GM23338 (cell line): ENCODE measurements around the gene PSMG4. TPM values are rescaled to one million over a fixed set of nuclear protein-coding genes. Genes with fewer than 3 reads are reported as not detected.

Source experiments
- ATAC-seq: fragments of 200-7000 bp; cut with Tn5 transposase; 3 replicates; pipeline ENCODE4 v1.9.1; 2020
- DNase-seq: peaks from one replicate; pipeline ENCODE4 v3.0.0-alpha.2; 2015; ENCODE audit warnings: low spot score
- H2AFZ ChIP-seq: fragments of 200-600 bp; sonication (generic); 2 replicates; pipeline ENCODE4 v1.8.0; 2016; ENCODE audit warnings: antibody characterized with exemption, mild to moderate bottlenecking, moderate library complexity
- H3F3A ChIP-seq: fragments of 200-600 bp; sonication (generic); replicated peaks from 2 replicates; pipeline ENCODE4 v1.8.0; 2017; ENCODE audit warnings: antibody characterized with exemption, mixed run types, low read depth
- H3K27ac ChIP-seq: fragments of 200-600 bp; sonication (generic); 2 replicates; pipeline ENCODE4 v1.6.1; 2016; ENCODE audit warnings: low read depth
- H3K27me3 ChIP-seq: fragments of 200-600 bp; sonication (generic); 2 replicates; pipeline ENCODE4 v1.8.0; 2016; ENCODE audit warnings: mild to moderate bottlenecking, mixed run types, moderate library complexity; ENCODE audit not compliant: insufficient read depth
- H3K36me3 ChIP-seq: fragments of 200-600 bp; sonication (generic); 2 replicates; pipeline ENCODE4 v1.8.0; 2016; ENCODE audit warnings: mild to moderate bottlenecking; ENCODE audit not compliant: insufficient read depth
- H3K4me1 ChIP-seq: fragments of 200-600 bp; sonication (generic); 2 replicates; pipeline ENCODE4 v1.8.0; 2016; ENCODE audit warnings: mild to moderate bottlenecking, moderate library complexity; ENCODE audit not compliant: insufficient read depth
- H3K4me2 ChIP-seq: fragments of 200-600 bp; sonication (generic); 2 replicates; pipeline ENCODE4 v1.7.1; 2017; ENCODE audit warnings: mixed run types
- H3K4me3 ChIP-seq: fragments of 200-600 bp; sonication (generic); 2 replicates; pipeline ENCODE4 v1.6.1; 2016; ENCODE audit warnings: mixed run types
- H3K79me2 ChIP-seq: fragments of 200-600 bp; sonication (generic); replicated peaks from 2 replicates; pipeline ENCODE4 v1.8.0; 2017; ENCODE audit warnings: mild to moderate bottlenecking; ENCODE audit not compliant: insufficient read depth
- H3K9me2 ChIP-seq: fragments of 200-600 bp; sonication (generic); 2 replicates; pipeline ENCODE4 v1.8.0; 2017; ENCODE audit not compliant: insufficient read depth
- H4K20me1 ChIP-seq: fragments of 200-600 bp; sonication (generic); replicated peaks from 2 replicates; pipeline ENCODE4 v1.8.0; 2017; ENCODE audit warnings: mild to moderate bottlenecking; ENCODE audit not compliant: insufficient read depth
- H3K27ac Mint-ChIP-seq: 2 replicates; pipeline ENCODE4 v1.8.0; 2020; ENCODE audit warnings: inconsistent platforms, mild to moderate bottlenecking, moderate library complexity, mixed read lengths
- H3K27me3 Mint-ChIP-seq: 3 replicates; pipeline ENCODE4 v1.8.0; 2022; ENCODE audit warnings: low read depth, mild to moderate bottlenecking, moderate library complexity, mixed read lengths, inconsistent platforms; ENCODE audit not compliant: insufficient read depth, poor library complexity
- H3K36me3 Mint-ChIP-seq: 3 replicates; pipeline ENCODE4 v1.8.0; 2021; ENCODE audit warnings: low read depth, mild to moderate bottlenecking, inconsistent platforms, moderate library complexity, mixed read lengths
- H3K4me1 Mint-ChIP-seq: 3 replicates; pipeline ENCODE4 v1.8.0; 2020; ENCODE audit warnings: mild to moderate bottlenecking, inconsistent platforms, mixed read lengths
- H3K4me3 Mint-ChIP-seq: 3 replicates; pipeline ENCODE4 v1.8.0; 2021; ENCODE audit warnings: moderate library complexity, mild to moderate bottlenecking, inconsistent platforms, mixed read lengths
- H3K9me3 Mint-ChIP-seq: 3 replicates; pipeline ENCODE4 v1.8.0; 2020; ENCODE audit warnings: moderate library complexity, mild to moderate bottlenecking, inconsistent platforms, mixed read lengths
- CREB1 ChIP-seq: fragments of 250-450 bp; sonication (Bioruptor Pico); IDR thresholded peaks from 2 replicates; pipeline ENCODE4 v1.5.0; 2020; ENCODE audit warnings: low read depth, mild to moderate bottlenecking, moderate library complexity
- EZH2 ChIP-seq: fragments of 200-600 bp; sonication (generic); IDR thresholded peaks from one replicate; pipeline ENCODE4 v1.8.0; 2017; ENCODE audit warnings: antibody characterized with exemption, mild to moderate bottlenecking, low read depth; ENCODE audit not compliant: unreplicated experiment
- NANOG ChIP-seq: IDR thresholded peaks from 2 replicates; pipeline ENCODE4 v1.6.1; 2016; ENCODE audit warnings: antibody characterized with exemption, borderline replicate concordance
- POLR2AphosphoS5 ChIP-seq: IDR thresholded peaks from 2 replicates; pipeline ENCODE4 v1.6.1; 2016; ENCODE audit warnings: antibody characterized with exemption, low read depth
- STAT1 ChIP-seq: IDR thresholded peaks from one replicate; pipeline ENCODE4 v1.6.1; 2016; ENCODE audit warnings: antibody characterized with exemption; ENCODE audit not compliant: unreplicated experiment
- ZNF114 ChIP-seq: fragments of 250-450 bp; sonication (Bioruptor Pico); IDR thresholded peaks from 2 replicates; pipeline ENCODE4 v1.5.0; 2020; ENCODE audit warnings: mild to moderate bottlenecking, moderate library complexity
- ZNF331 ChIP-seq: fragments of 250-450 bp; sonication (Bioruptor Pico); IDR thresholded peaks from 2 replicates; pipeline ENCODE4 v1.5.0; 2020; ENCODE audit warnings: low read depth, mild to moderate bottlenecking, moderate library complexity
- polyA plus RNA-seq: library from polyadenylated mRNA; unstranded; fragments of >200 nt; fragmentation: Nextera tagmentation; extraction: Ambion mirVana; gene quantifications from 2 replicates; pipeline ENCODE4 v1.2.1, GENCODE V29; 2016
- total RNA-seq: library from RNA; depleted of rRNA; stranded (reverse); fragments of >200 nt; shearing (Covaris generic); gene quantifications from 2 replicates; pipeline ENCODE4 v1.2.3, GENCODE V29; 2014
- TF ChIP-seq, protein P1 (sequence below): fragments of 250-450 bp; sonication (Bioruptor Pico); IDR thresholded peaks from 2 replicates; pipeline ENCODE4 v1.5.0; 2020; ENCODE audit warnings: mild to moderate bottlenecking, moderate library complexity
- TF ChIP-seq, protein P2 (sequence below): IDR thresholded peaks from 2 replicates; pipeline ENCODE4 v1.6.1; 2016; ENCODE audit warnings: antibody characterized with exemption
- TF ChIP-seq, protein P3 (sequence below): IDR thresholded peaks from one replicate; pipeline ENCODE4 v1.6.1; 2018; ENCODE audit warnings: antibody characterized with exemption; ENCODE audit not compliant: unreplicated experiment

Gene PSMG4
- total and polyA plus RNA-seq, 2 experiments from 2014 or later, result 37.2 to 168 TPM

DNA sequence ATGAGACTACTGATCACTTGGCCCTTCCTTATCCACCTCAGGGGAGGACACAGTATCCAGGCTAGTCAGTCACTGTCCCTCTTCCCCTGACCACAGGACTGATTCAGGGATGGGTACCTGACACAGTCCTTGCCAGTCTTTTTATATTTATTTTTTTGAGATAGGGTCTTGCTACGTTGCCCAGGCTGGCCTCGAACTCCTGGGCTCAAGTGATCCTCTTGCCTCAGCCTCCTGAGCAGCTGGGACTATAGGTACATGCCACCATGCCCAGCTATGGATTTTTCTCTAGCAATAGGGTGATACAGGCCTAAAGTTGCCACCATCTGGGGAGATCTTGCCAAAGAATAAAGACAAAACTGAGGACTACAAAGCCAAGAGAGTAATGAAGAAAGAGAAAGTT is 41.5 kb upstream of the PSMG4 start:
- H4K20me1 ChIP-seq, result no peaks in the 10 kb centered on the region
- no peak overlapping the region for H3K4me2 ChIP-seq
- no peak overlapping the region for H2AFZ ChIP-seq
- H3K9me3 Mint-ChIP-seq, result peaks cover 6% of the 10 kb centered on the region; the same call in 1 of the 3 replicates
- no peaks in the 10 kb centered on the region for H3K9me2 ChIP-seq
- no peak overlapping the region for H3K4me3 ChIP-seq
- no peaks in the 10 kb centered on the region for H3K79me2 ChIP-seq
- no peaks in the 10 kb centered on the region for H3K36me3 ChIP-seq
- no peaks in the 10 kb centered on the region for H3K4me1 ChIP-seq
- no peak overlapping the region for H3K4me3 Mint-ChIP-seq
- H3F3A ChIP-seq, result 0 out of 2 replicates have a peak, but pooled peaks cover under 1% of the 10 kb centered on the region
- H3K27me3 ChIP-seq, result no peaks in the 10 kb centered on the region
- H3K27me3 Mint-ChIP-seq, result peaks cover 3% of the 10 kb centered on the region
- TF ChIP-seq CREB1 (CRISPR knock-in tag) (no peak), ZNF114 (no peak), POLR2AphosphoS5 (no peak), EZH2 (no peak), ZNF331 (CRISPR knock-in tag) (no peak), NANOG (no peak), STAT1 (no peak)
- TF ChIP-seq, protein P1, sequence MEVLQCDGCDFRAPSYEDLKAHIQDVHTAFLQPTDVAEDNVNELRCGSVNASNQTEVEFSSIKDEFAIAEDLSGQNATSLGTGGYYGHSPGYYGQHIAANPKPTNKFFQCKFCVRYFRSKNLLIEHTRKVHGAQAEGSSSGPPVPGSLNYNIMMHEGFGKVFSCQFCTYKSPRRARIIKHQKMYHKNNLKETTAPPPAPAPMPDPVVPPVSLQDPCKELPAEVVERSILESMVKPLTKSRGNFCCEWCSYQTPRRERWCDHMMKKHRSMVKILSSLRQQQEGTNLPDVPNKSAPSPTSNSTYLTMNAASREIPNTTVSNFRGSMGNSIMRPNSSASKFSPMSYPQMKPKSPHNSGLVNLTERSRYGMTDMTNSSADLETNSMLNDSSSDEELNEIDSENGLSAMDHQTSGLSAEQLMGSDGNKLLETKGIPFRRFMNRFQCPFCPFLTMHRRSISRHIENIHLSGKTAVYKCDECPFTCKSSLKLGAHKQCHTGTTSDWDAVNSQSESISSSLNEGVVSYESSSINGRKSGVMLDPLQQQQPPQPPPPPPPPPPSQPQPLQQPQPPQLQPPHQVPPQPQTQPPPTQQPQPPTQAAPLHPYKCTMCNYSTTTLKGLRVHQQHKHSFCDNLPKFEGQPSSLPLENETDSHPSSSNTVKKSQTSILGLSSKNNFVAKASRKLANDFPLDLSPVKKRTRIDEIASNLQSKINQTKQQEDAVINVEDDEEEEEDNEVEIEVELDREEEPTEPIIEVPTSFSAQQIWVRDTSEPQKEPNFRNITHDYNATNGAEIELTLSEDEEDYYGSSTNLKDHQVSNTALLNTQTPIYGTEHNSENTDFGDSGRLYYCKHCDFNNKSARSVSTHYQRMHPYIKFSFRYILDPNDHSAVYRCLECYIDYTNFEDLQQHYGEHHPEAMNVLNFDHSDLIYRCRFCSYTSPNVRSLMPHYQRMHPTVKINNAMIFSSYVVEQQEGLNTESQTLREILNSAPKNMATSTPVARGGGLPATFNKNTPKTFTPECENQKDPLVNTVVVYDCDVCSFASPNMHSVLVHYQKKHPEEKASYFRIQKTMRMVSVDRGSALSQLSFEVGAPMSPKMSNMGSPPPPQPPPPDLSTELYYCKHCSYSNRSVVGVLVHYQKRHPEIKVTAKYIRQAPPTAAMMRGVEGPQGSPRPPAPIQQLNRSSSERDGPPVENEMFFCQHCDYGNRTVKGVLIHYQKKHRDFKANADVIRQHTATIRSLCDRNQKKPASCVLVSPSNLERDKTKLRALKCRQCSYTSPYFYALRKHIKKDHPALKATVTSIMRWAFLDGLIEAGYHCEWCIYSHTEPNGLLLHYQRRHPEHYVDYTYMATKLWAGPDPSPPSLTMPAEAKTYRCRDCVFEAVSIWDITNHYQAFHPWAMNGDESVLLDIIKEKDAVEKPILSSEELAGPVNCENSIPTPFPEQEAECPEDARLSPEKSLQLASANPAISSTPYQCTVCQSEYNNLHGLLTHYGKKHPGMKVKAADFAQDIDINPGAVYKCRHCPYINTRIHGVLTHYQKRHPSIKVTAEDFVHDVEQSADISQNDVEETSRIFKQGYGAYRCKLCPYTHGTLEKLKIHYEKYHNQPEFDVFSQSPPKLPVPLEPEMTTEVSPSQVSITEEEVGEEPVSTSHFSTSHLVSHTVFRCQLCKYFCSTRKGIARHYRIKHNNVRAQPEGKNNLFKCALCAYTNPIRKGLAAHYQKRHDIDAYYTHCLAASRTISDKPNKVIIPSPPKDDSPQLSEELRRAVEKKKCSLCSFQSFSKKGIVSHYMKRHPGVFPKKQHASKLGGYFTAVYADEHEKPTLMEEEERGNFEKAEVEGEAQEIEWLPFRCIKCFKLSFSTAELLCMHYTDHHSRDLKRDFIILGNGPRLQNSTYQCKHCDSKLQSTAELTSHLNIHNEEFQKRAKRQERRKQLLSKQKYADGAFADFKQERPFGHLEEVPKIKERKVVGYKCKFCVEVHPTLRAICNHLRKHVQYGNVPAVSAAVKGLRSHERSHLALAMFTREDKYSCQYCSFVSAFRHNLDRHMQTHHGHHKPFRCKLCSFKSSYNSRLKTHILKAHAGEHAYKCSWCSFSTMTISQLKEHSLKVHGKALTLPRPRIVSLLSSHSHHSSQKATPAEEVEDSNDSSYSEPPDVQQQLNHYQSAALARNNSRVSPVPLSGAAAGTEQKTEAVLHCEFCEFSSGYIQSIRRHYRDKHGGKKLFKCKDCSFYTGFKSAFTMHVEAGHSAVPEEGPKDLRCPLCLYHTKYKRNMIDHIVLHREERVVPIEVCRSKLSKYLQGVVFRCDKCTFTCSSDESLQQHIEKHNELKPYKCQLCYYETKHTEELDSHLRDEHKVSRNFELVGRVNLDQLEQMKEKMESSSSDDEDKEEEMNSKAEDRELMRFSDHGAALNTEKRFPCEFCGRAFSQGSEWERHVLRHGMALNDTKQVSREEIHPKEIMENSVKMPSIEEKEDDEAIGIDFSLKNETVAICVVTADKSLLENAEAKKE (CRISPR knock-in tag), result no peak
- TF ChIP-seq, protein P2, sequence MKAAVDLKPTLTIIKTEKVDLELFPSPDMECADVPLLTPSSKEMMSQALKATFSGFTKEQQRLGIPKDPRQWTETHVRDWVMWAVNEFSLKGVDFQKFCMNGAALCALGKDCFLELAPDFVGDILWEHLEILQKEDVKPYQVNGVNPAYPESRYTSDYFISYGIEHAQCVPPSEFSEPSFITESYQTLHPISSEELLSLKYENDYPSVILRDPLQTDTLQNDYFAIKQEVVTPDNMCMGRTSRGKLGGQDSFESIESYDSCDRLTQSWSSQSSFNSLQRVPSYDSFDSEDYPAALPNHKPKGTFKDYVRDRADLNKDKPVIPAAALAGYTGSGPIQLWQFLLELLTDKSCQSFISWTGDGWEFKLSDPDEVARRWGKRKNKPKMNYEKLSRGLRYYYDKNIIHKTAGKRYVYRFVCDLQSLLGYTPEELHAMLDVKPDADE, result no peak
- TF ChIP-seq, protein P3, sequence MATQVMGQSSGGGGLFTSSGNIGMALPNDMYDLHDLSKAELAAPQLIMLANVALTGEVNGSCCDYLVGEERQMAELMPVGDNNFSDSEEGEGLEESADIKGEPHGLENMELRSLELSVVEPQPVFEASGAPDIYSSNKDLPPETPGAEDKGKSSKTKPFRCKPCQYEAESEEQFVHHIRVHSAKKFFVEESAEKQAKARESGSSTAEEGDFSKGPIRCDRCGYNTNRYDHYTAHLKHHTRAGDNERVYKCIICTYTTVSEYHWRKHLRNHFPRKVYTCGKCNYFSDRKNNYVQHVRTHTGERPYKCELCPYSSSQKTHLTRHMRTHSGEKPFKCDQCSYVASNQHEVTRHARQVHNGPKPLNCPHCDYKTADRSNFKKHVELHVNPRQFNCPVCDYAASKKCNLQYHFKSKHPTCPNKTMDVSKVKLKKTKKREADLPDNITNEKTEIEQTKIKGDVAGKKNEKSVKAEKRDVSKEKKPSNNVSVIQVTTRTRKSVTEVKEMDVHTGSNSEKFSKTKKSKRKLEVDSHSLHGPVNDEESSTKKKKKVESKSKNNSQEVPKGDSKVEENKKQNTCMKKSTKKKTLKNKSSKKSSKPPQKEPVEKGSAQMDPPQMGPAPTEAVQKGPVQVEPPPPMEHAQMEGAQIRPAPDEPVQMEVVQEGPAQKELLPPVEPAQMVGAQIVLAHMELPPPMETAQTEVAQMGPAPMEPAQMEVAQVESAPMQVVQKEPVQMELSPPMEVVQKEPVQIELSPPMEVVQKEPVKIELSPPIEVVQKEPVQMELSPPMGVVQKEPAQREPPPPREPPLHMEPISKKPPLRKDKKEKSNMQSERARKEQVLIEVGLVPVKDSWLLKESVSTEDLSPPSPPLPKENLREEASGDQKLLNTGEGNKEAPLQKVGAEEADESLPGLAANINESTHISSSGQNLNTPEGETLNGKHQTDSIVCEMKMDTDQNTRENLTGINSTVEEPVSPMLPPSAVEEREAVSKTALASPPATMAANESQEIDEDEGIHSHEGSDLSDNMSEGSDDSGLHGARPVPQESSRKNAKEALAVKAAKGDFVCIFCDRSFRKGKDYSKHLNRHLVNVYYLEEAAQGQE, result no peak
- H3K4me1 Mint-ChIP-seq, result peaks cover 9% of the 10 kb centered on the region; the same call in 2 of the 3 replicates
- DNase-seq (no peak), ATAC-seq (no peak)
- no peak overlapping the region for H3K27ac Mint-ChIP-seq
- peaks cover 3% of the 10 kb centered on the region; the same call in 1 of the 3 replicates for H3K36me3 Mint-ChIP-seq
- H3K27ac ChIP-seq, result no peak overlapping the region
